Fibroblast of peridontal ligament (primary cell): ENCODE data around the gene GDNF.
"Not testable (repeated sequence)": the region's sequence is repeated elsewhere in the genome, so short reads cannot be mapped to it uniquely, and the experiment has no call there.

Experiments used
- DNase-seq: peaks from one replicate; pipeline ENCODE4 v3.0.0-alpha.2; 2010; ENCODE audit errors: extremely low read depth

The GDNF gene

GRCh38 chr5:37839407-37840052 lies at the start of gene GDNF:
GDNF (minus strand) TSS chr5:37840041; CDS start chr5:37834796, 5,245 bp downstream.
- peak; percentile 61 for DNase-seq

- DNase-seq, result peak; percentile 29
These were observed 48.6 kb upstream of the GDNF start for GRCh38 chr5:37888476-37888875.

- no peak for DNase-seq
These were observed 46.5 kb upstream of the GDNF start for GRCh38 chr5:37886242-37886905.

GRCh38 chr5:37882636-37883035 lies 42.8 kb upstream of the GDNF start:
- peak; percentile 64 for DNase-seq

- no peak for DNase-seq
These were observed 41.5 kb upstream of the GDNF start for GRCh38 chr5:37881359-37881758.

- DNase-seq, result peak; percentile 76
These were observed 37.1 kb upstream of the GDNF start for GRCh38 chr5:37876943-37877342.

GRCh38 chr5:37876245-37876644 lies 36.4 kb upstream of the GDNF start:
- DNase-seq, result no peak

- peak; percentile 97 for DNase-seq
These were observed 35.4 kb upstream of the GDNF start for GRCh38 chr5:37875051-37875787.

- DNase-seq, result no peak
These were observed 34.1 kb upstream of the GDNF start for GRCh38 chr5:37873988-37874387.

GRCh38 chr5:37871023-37871815 lies 31.4 kb upstream of the GDNF start:
- DNase-seq, result peak; percentile 90

GRCh38 chr5:37869216-37869615 lies 29.4 kb upstream of the GDNF start:
- DNase-seq, result peak; percentile 69

GRCh38 chr5:37867654-37868053 lies 27.8 kb upstream of the GDNF start:
- DNase-seq, result peak; percentile 79

- DNase-seq, result not testable (repeated sequence)
These were observed 23.1 kb upstream of the GDNF start for GRCh38 chr5:37862907-37863306.

- DNase-seq, result no peak
These were observed 20.4 kb upstream of the GDNF start for GRCh38 chr5:37860206-37860605.

GRCh38 chr5:37859805-37860204 lies 20.0 kb upstream of the GDNF start:
- DNase-seq, result no peak

GRCh38 chr5:37858250-37858649 lies 18.4 kb upstream of the GDNF start:
- DNase-seq, result no peak

- DNase-seq, result no peak
These were observed 17.9 kb upstream of the GDNF start for GRCh38 chr5:37857696-37858095.

- no peak for DNase-seq
These were observed 15.6 kb upstream of the GDNF start for GRCh38 chr5:37855438-37855837.

GRCh38 chr5:37851305-37851704 lies 11.5 kb upstream of the GDNF start:
- DNase-seq, result no peak

- DNase-seq, result peak; percentile 95
These were observed 10.5 kb upstream of the GDNF start for GRCh38 chr5:37850226-37850865.

- DNase-seq, result no peak
These were observed 9.8 kb upstream of the GDNF start for GRCh38 chr5:37849641-37850040.
